ENCODE data around the gene UNC119B.

The UNC119B gene

GRCh38 chr12:120688527-120689071, 21.7 kb upstream of the UNC119B start:
- TF ChIP-seq CTCF (IDR thresholded peaks at IDR 0.05; ENCODE audit: low read depth, low read length), result no peak
- DNase-seq (ENCODE audit: low read depth in 2 of 2), result peak in 1 of 2 donors; percentile 49
- H3K4me3 ChIP-seq (replicated peaks in 1 of 2; ENCODE audit: low read depth in 2 of 2, low read length in 2 of 2), result peak overlapping the region; percentile 77 to 84

GRCh38 chr12:120689397-120690082, 20.7 kb upstream of the UNC119B start:
- TF ChIP-seq CTCF (IDR thresholded peaks at IDR 0.05; ENCODE audit: low read depth, low read length), result no peak
- no peak for DNase-seq (ENCODE audit: low read depth in 2 of 2)
- H3K4me3 ChIP-seq (replicated peaks in 1 of 2; ENCODE audit: low read depth in 2 of 2, low read length in 2 of 2), result peak overlapping the region in 1 of 2 donors; percentile 84

GRCh38 chr12:120690083-120690450, 20.2 kb upstream of the UNC119B start:
- no peak for TF ChIP-seq CTCF (IDR thresholded peaks at IDR 0.05; ENCODE audit: low read depth, low read length)
- no peak for DNase-seq (ENCODE audit: low read depth in 2 of 2)
- H3K4me3 ChIP-seq (replicated peaks in 1 of 2; ENCODE audit: low read depth in 2 of 2, low read length in 2 of 2), result no peak overlapping the region

GRCh38 chr12:120690978-120691377, 19.3 kb upstream of the UNC119B start:
- TF ChIP-seq CTCF (IDR thresholded peaks at IDR 0.05; ENCODE audit: low read depth, low read length), result no peak
- no peak for DNase-seq (ENCODE audit: low read depth in 2 of 2)
- no peak overlapping the region for H3K4me3 ChIP-seq (replicated peaks in 1 of 2; ENCODE audit: low read depth in 2 of 2, low read length in 2 of 2)

GRCh38 chr12:120692524-120693033, 17.7 kb upstream of the UNC119B start:
- DNase-seq (ENCODE audit: low read depth in 2 of 2), result no peak
- no peak for TF ChIP-seq CTCF (IDR thresholded peaks at IDR 0.05; ENCODE audit: low read depth, low read length)
- H3K4me3 ChIP-seq (replicated peaks in 1 of 2; ENCODE audit: low read depth in 2 of 2, low read length in 2 of 2), result no peak overlapping the region

GRCh38 chr12:120693848-120694247, 16.4 kb upstream of the UNC119B start:
- no peak overlapping the region for H3K4me3 ChIP-seq (replicated peaks in 1 of 2; ENCODE audit: low read depth in 2 of 2, low read length in 2 of 2)
- TF ChIP-seq CTCF (IDR thresholded peaks at IDR 0.05; ENCODE audit: low read depth, low read length), result no peak

More at GRCh38 chr12:120693848-120694247, 16.4 kb upstream of the UNC119B start:
- DNase-seq (ENCODE audit: low read depth in 2 of 2), result no peak
